Measurements from ENCODE around the gene IL17C. TPM values are rescaled to one million over a fixed set of nuclear protein-coding genes. Genes with fewer than 3 reads are reported as not detected.

IL17C gene
- total RNA-seq, 8 experiments from 2014 or later: 0.16 to 1.2 (median 0.41) TPM; not detected in 3

GRCh38 chr16:88634141-88634993 is 4.0 kb upstream of the IL17C start:
- WGBS, 10 experiments: 14 to 52% methylated on average over 9 to 12 of the region's 82 CpGs; no CpG with 5 or more reads in 8 of the 10 experiments

GRCh38 chr16:88634994-88635670 is 3.2 kb upstream of the IL17C start:
- H3K27ac ChIP-seq: no peak overlapping the region
- H3K4me1 ChIP-seq (replicated peaks in 1 of 2): peaks cover 0 to 3% of the 10 kb centered on the region in 2 donors
- in situ Hi-C loops (cut with MboI; ENCODE audit: low pct_unique_long_range_greater_than_20kb in 2 of 9, low sequenced_read_pairs in 9 of 9, unreplicated experiment in 9 of 9): no loop called here
- no peak overlapping the region for H3K4me3 ChIP-seq
- 0 to 40% (median 20%) methylated on average over 1 to 3 of the region's 28 CpGs; no CpG with 5 or more reads in 7 of the 10 experiments for WGBS, 10 experiments
- peak in 3 of 8 experiments; percentile 1 to 39 (median 35) for ATAC-seq (replicated peaks in 6 of 8)

More at GRCh38 chr16:88634141-88634993, 4.0 kb upstream of the IL17C start:
- Histone ChIP-seq H3K27ac (no peak overlapping the region), H3K4me3 (peak overlapping the region in 1 of 5 donors; percentile 15), H3K4me1 (replicated peaks in 1 of 2) (peaks cover 0 to 3% of the 10 kb centered on the region in 2 donors)
- in situ Hi-C loops (cut with MboI; ENCODE audit: low pct_unique_long_range_greater_than_20kb in 2 of 9, low sequenced_read_pairs in 9 of 9, unreplicated experiment in 9 of 9): no loop called here
- peak; percentile 3 to 74 (median 30) for ATAC-seq (replicated peaks in 6 of 8)

DNA sequence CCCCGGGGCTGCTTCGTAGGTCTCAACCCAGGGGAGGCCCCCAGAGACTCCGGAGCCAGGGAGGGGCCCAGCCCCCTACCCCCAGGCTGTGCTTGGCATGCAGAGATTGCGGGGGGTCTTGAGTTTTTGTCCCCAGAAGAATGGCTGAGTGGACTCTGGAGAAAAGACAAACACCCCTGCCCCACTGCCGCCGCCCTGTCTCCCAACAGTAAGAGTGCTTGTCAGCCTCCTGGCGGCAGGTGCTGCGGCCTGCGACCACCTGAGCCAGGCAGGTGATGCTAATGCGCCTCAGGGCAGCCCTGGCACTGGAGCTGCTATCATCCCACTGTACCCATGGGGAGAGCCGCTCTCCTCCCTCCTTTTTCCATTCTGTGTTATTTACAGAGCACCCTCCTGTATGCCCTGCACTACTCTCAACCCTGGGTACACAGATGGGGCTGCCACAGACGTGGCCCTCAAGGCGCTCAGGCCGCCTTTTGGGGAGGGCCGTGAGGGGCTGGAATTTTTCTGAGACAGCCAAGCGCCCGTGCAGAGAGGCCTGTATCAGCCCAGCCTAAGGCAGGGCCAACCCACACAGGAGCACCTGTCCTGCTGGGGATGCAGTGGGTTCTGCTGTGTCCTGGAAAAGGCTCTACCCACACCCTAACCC is 2.6 kb upstream of the IL17C start:
- Histone ChIP-seq H3K27ac (no peak overlapping the region), H3K4me1 (replicated peaks in 1 of 2) (peaks cover 0 to 3% of the 10 kb centered on the region in 2 donors), H3K4me3 (no peak overlapping the region)
- 90 to 93% methylated on average over 3 to 8 of the region's 17 CpGs; no CpG with 5 or more reads in 8 of the 10 experiments for WGBS, 10 experiments
- in situ Hi-C loops (cut with MboI; ENCODE audit: low pct_unique_long_range_greater_than_20kb in 2 of 9, low sequenced_read_pairs in 9 of 9, unreplicated experiment in 9 of 9): no loop called here
- ATAC-seq (replicated peaks in 6 of 8): no peak

DNA sequence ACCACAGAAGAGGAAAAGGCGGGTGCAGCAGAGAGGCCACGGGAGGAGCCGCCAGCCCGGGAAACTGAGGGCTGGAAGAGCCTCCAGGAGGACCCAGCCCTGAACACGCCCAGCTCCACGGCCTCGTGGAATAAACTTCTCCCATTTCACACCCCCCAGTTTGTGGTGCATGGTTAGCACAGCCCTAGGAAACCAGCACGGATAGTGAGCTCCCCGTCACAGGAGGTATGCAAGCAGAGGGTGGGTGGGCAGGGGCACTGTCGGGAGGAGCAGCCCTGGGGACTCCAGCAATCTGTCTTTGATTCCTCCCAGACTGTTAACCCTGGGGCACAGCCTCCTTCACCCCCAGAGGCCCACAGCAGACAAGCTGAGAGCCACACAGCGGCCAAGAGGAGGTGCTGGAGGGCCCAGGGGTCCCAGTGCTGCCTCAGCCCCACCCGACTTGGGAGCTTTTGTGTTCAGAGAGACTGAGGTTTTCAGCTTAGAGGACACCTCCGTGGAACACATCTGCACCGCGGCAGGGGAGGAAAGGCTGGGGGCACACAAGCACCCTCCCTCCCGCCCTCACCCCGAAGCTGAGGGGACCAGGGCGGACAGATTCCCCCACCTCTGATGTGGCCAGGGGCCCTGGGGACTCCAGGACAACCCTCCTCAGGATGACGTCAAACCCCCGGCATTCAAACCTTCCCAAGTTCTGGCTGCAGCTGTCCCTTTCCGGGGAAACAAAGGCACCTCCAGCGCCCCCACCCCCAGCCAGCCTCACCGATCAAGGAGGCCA is 1.7 kb upstream of the IL17C start:
- in situ Hi-C loops (cut with MboI; ENCODE audit: low pct_unique_long_range_greater_than_20kb in 2 of 9, low sequenced_read_pairs in 9 of 9, unreplicated experiment in 9 of 9): no loop called here
- peaks cover 0 to 3% of the 10 kb centered on the region in 2 donors for H3K4me1 ChIP-seq (replicated peaks in 1 of 2)
- H3K27ac ChIP-seq: no peak overlapping the region
- WGBS, 10 experiments: 30 to 80% (median 61%) methylated on average over 2 to 5 of the region's 23 CpGs; no CpG with 5 or more reads in 7 of the 10 experiments
- ATAC-seq (replicated peaks in 6 of 8): no peak
- H3K4me3 ChIP-seq: no peak overlapping the region

GRCh38 chr16:88639231-88640038 is 1.1 kb downstream of the IL17C start:
- WGBS, 10 experiments: 3 to 25% methylated on average over 7 to 8 of the region's 45 CpGs; no CpG with 5 or more reads in 8 of the 10 experiments
- ATAC-seq (replicated peaks in 6 of 8): peak in 6 of 8 experiments; percentile 11 to 33 (median 21)

GRCh38 chr16:88640039-88640495 is 1.7 kb downstream of the IL17C start:
- Histone ChIP-seq H3K4me1 (replicated peaks in 1 of 2) (no peaks in the 10 kb centered on the region), H3K4me3 (no peak overlapping the region), H3K27ac (no peak overlapping the region)
- peak in 1 of 8 experiments; percentile 3 for ATAC-seq (replicated peaks in 6 of 8)
- 33 to 90% (median 62%) methylated on average over 2 to 8 of the region's 13 CpGs; no CpG with 5 or more reads in 6 of the 10 experiments for WGBS, 10 experiments
- in situ Hi-C loops (cut with MboI; ENCODE audit: low pct_unique_long_range_greater_than_20kb in 2 of 9, low sequenced_read_pairs in 9 of 9, unreplicated experiment in 9 of 9): no loop called here

More at GRCh38 chr16:88639231-88640038, 1.1 kb downstream of the IL17C start:
- no peak overlapping the region for H3K4me3 ChIP-seq
- peaks cover 0 to 1% of the 10 kb centered on the region in 2 donors for H3K4me1 ChIP-seq (replicated peaks in 1 of 2)
- no peak overlapping the region for H3K27ac ChIP-seq
- in situ Hi-C loops (cut with MboI; ENCODE audit: low pct_unique_long_range_greater_than_20kb in 2 of 9, low sequenced_read_pairs in 9 of 9, unreplicated experiment in 9 of 9): no loop called here

DNA sequence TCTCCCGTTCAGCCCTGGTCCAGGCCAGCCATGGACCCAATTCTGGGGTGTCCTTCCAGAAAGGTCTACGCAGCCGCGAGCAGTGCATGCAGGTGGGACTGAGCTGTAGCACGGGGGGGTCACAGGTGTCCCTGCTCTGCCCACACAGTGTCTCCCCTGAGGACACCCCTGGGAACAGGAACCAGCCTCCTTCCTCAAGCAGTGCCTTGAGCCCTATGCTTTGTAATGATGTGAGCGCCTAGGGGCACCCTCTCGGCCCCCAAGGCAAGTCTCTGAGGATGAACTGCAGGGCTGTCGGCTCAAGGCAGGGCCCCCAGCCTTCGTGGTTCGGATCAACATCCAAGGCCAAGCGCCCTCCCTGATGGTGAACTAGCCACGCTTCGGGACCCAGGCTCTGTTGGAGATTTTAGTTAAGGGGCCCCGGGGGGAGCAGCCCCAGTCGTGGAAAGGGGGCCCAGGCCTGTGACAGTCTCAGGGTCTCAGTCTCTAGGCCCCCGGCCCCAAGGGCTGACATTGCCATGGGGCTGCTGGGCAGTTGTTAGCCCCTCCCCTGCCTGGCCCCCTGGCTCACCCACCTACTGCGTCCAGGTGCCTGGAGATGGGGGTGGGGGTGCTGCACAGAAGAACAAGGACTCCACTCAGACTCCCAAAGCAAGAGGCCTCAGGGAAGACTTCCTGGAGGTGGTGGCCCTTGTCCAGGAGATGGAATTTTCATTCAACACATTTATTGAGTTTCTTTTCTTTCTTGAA is 2.3 kb downstream of the IL17C start:
- ATAC-seq (replicated peaks in 6 of 8): no peak
- no peak overlapping the region for H3K27ac ChIP-seq
- in situ Hi-C loops (cut with MboI; ENCODE audit: low pct_unique_long_range_greater_than_20kb in 2 of 9, low sequenced_read_pairs in 9 of 9, unreplicated experiment in 9 of 9): no loop called here
- WGBS, 10 experiments: 0 to 86% (median 38%) methylated on average over 1 to 6 of the region's 17 CpGs; no CpG with 5 or more reads in 6 of the 10 experiments
- no peak overlapping the region for H3K4me3 ChIP-seq
- H3K4me1 ChIP-seq (replicated peaks in 1 of 2): peaks cover 0 to 3% of the 10 kb centered on the region in 2 donors

- no peak for ATAC-seq (replicated peaks in 6 of 8)
These were observed 4.7 kb downstream of the IL17C start for GRCh38 chr16:88642881-88643643.

DNA sequence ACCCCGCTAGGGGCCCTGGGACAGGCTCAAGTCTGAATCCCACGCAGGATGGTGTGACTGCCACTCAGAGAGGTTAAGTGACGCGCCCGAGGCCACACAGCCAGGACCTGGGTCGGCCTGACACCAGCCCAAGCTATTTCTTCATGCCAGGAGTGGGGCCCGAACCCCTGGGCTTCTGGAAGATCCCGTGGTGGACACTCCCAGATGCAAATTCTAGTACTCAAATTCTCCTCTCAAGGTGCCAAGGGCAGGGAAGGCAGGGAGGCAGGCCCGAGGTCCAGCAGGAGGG is 5.2 kb downstream of the IL17C start:
- WGBS, 10 experiments: 85% methylated on average over 6 of the region's 9 CpGs; no CpG with 5 or more reads in 9 of the 10 experiments

More at GRCh38 chr16:88642881-88643643, 4.7 kb downstream of the IL17C start:
- peaks cover 0 to 3% of the 10 kb centered on the region in 2 donors for H3K4me1 ChIP-seq (replicated peaks in 1 of 2)
- in situ Hi-C loops (cut with MboI; ENCODE audit: low pct_unique_long_range_greater_than_20kb in 2 of 9, low sequenced_read_pairs in 9 of 9, unreplicated experiment in 9 of 9): no loop called here
- 50 to 100% (median 88%) methylated on average over 1 to 9 of the region's 58 CpGs; no CpG with 5 or more reads in 6 of the 10 experiments for WGBS, 10 experiments
- no peak overlapping the region for H3K27ac ChIP-seq
- H3K4me3 ChIP-seq: no peak overlapping the region

GRCh38 chr16:88645455-88645854 is 7.1 kb downstream of the IL17C start:
- 80 to 100% (median 94%) methylated on average over 1 to 7 of the region's 16 CpGs; no CpG with 5 or more reads in 6 of the 10 experiments for WGBS, 10 experiments

More for the DNA sequence above, 5.2 kb downstream of the IL17C start:
- Histone ChIP-seq H3K27ac (no peak overlapping the region), H3K4me1 (replicated peaks in 1 of 2) (peaks cover 0 to 3% of the 10 kb centered on the region in 2 donors), H3K4me3 (no peak overlapping the region)
- no peak for ATAC-seq (replicated peaks in 6 of 8)
- in situ Hi-C loops (cut with MboI; ENCODE audit: low pct_unique_long_range_greater_than_20kb in 2 of 9, low sequenced_read_pairs in 9 of 9, unreplicated experiment in 9 of 9): no loop called here

More at GRCh38 chr16:88645455-88645854, 7.1 kb downstream of the IL17C start:
- in situ Hi-C loops (cut with MboI; ENCODE audit: low pct_unique_long_range_greater_than_20kb in 2 of 9, low sequenced_read_pairs in 9 of 9, unreplicated experiment in 9 of 9): no loop called here
- H3K4me1 ChIP-seq (replicated peaks in 1 of 2): peaks cover 4 to 12% of the 10 kb centered on the region in 2 donors
- peak overlapping the region in 1 of 2 donors; percentile 6 for H3K27ac ChIP-seq
- peak in 1 of 8 experiments; percentile 1 for ATAC-seq (replicated peaks in 6 of 8)
- H3K4me3 ChIP-seq: no peak overlapping the region

Measured in motor neuron (in vitro differentiated cells).